T-cell (primary cell): ENCODE results near the gene PLAAT3. TPM values are rescaled to one million over a fixed set of nuclear protein-coding genes. Genes with fewer than 3 reads are reported as not detected.

Source experiments
- total RNA-seq, 35 experiments: library from RNA in 6 of 35; stranded (reverse) in 6 of 35; fragments of 120-200 nt in 1 of 35; gene quantifications; one replicate each; pipeline versions ENCODE4 v1.2.1 to v1.2.4 and lab custom pipeline; 2013 to 2026

PLAAT3 gene
- total RNA-seq, 5 donors from 2014 or later (not counting 1 experiment from before 2014, with no cell fraction given): 3.7 to 10.0 (median 6.0) TPM

Other genes starting within 250 kb of the PLAAT3 start
- under 1 TPM in 1 of 5 donors, not detected in 4; 0.12 TPM for gene SLC22A9, start 244.6 kb downstream of the PLAAT3 start, total RNA-seq
- gene PLAAT5, start 123.3 kb downstream of the PLAAT3 start, total RNA-seq: under 1 TPM in 3 of 5 donors, not detected in 2; 0.16 to 0.32 (median 0.23) TPM
- gene LGALS12, start 108.3 kb downstream of the PLAAT3 start, total RNA-seq: not detected
- gene PLAAT4, start 77.6 kb downstream of the PLAAT3 start, total RNA-seq: 100 to 1,000 TPM in 4 of 5 donors, 10 to 100 TPM in 1; 90.2 to 144 (median 126) TPM
- under 1 TPM in 2 of 5 donors, not detected in 3; 0.51 to 0.53 TPM for gene PLAAT2, start 51.1 kb downstream of the PLAAT3 start, total RNA-seq
- gene ATL3, start 56.9 kb upstream of the PLAAT3 start, total RNA-seq: 10 to 100 TPM; 27.4 to 43.7 (median 37.6) TPM
- 10 to 100 TPM; 25.0 to 39.7 (median 34.9) TPM for gene RTN3, start 67.1 kb upstream of the PLAAT3 start, total RNA-seq
- gene ZFTA, start 154.3 kb upstream of the PLAAT3 start, total RNA-seq: 1 to 10 TPM; 2.8 to 8.3 (median 4.0) TPM
- 10 to 100 TPM in 3 of 5 donors, 1 to 10 TPM in 2; 8.1 to 16.1 (median 15.3) TPM for gene SPINDOC, start 199.0 kb upstream of the PLAAT3 start, total RNA-seq
- gene MARK2, start 224.7 kb upstream of the PLAAT3 start, total RNA-seq: 10 to 100 TPM; 57.4 to 67.2 (median 64.0) TPM